Stimulated activated CD4-positive, alpha-beta T cell treated with anti-CD3 and anti-CD28 coated beads, Interleukin-15, amount 100 ng/mL, for 48 hours (primary cell): ENCODE data around the gene XRN2.

Experiments
- DNase-seq, 2 donors: peaks; one replicate each; pipeline ENCODE4 v3.0.0-alpha.2; 2020; ENCODE audit warnings: low read depth in 2 of 2

Gene XRN2

DNA sequence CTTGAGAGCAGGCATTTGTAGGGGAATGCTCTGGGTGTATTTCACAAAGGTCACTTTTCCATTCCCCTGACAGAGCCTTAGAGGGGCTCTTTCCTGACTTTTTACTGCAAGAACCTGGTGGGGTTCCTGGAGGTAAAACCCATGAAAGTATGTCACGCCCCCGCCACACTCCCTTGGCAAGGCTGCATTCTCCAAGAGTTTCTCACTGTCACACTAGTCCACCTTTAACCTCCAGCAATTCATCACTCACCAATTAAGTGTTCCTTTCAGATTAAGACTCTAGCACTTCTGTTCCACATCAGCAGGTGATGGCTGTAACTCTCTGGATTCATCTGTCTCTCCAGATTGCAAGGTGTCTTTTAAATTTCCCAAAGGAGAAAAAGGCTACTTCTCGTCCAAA is 126.9 kb downstream of the XRN2 start:
- no peak for DNase-seq

DNA sequence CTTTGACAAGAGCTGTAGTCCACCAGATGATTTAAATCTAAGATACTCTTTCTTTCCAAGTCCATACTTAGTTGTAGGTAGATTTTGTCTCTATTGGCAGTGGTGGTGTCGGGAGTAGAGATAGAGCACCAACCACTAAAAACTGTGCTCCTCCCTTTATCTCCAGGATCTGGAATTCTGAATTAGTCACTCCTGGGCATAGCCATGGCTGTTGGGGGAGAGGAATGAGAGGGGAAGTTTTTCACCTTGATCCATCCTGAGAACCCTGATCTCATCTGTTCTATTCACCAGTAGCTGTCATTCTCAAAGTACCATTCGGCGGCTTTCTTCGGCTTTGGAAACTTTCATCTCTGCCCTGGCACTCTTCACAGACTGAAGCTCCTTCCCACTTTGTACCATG is 129.8 kb downstream of the XRN2 start:
- no peak for DNase-seq

DNA sequence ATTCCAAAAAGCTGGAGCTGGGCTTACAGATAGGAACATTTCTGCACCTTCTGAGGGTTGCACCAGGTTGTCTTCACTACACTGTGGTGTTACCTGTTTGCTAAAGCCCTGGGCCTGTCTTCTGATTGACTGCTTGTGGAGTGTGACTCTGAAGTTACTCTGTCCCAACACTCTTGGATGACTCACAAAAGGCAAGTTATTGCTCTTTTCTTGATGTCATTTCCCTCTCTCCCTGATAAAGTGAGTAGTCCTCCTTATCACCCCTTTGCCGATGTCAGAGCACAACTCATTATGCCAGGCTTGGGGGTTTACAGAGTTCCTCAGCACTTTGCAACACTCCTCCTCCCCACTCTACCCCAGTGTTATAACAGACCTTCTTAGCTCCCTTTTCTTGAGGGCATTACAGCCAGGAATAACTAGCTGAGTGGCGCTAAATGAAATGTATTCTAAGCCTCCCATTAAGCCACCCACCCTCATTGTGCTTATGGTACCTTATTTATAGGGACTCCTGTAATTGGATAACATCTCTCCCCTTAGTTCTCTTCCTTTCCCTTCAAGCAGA is 130.3 kb downstream of the XRN2 start:
- DNase-seq = no peak

- DNase-seq = no peak
Observed at GRCh38 chr20:21435576-21435975, 132.4 kb downstream of the XRN2 start.

DNA sequence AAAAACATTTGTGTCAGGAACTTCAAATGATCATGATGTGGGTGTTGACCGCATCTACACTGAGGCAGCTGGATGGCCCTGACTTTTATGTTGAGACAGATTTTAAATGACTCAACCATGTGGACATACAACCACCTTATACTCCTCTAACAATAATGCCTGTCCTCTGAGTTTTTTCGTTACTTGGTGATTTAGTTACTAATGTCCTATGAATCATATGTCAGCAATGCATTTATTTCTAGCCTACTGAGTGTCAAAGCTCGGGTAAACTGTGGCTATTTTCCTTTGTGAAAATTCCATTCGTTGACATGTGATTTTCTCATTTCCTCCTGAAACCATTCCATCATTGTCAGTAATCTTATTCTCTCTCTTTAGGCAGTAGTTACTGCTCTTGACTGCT is 133.1 kb downstream of the XRN2 start:
- DNase-seq = no peak

DNA sequence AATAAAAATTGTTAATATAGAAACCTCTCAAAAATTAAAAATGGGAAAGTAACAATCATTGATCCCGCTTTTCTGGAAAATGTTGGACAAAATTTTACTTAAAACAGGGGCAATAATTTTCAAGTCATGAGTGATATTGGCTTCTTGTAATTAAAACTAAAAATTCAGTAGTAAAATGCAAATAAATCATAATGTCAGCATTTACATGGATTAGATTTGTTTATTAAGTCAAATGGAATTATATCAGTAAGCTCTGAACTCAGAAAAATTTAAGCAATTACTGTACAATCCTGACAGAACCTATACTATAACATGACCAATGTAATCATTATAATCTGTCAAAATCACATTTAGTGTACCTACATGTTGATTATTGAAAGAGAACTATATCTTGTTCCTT is 134.1 kb downstream of the XRN2 start:
- DNase-seq = no peak

- DNase-seq = no peak
Observed at GRCh38 chr20:21437816-21438215, 134.7 kb downstream of the XRN2 start.
